ENCODE data around the gene CABP1.

CABP1 gene

DNA sequence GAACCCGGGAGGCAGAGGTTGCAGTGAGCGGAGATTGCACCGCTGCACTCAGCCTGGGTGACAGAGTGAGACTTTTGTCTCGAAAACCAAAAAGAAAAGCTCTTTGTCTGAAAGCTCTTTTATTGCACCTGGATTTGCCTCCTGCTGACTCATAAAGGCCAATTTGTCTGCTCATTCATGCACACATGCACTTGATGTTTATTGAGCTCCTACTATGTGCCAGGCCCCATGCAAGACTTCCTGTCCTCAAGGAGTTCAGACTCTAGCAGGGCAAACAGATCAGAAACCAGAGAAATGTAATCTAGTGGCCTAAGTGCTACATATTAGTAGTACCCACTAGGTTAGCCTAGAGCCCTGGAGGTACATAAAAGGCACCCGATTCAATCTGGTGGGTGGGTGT lies 30.2 kb downstream of the CABP1 start:
- Histone ChIP-seq H3F3A (ENCODE audit: low read depth) (no peaks in the 10 kb centered on the region), H3K79me2 (ENCODE audit: insufficient read depth, low read length) (no peaks in the 10 kb centered on the region)
- TF ChIP-seq EZH2phosphoT487 (IDR thresholded peaks at IDR 0.05; ENCODE audit: borderline replicate concordance), result no peak
- TF ChIP-seq, protein P1, sequence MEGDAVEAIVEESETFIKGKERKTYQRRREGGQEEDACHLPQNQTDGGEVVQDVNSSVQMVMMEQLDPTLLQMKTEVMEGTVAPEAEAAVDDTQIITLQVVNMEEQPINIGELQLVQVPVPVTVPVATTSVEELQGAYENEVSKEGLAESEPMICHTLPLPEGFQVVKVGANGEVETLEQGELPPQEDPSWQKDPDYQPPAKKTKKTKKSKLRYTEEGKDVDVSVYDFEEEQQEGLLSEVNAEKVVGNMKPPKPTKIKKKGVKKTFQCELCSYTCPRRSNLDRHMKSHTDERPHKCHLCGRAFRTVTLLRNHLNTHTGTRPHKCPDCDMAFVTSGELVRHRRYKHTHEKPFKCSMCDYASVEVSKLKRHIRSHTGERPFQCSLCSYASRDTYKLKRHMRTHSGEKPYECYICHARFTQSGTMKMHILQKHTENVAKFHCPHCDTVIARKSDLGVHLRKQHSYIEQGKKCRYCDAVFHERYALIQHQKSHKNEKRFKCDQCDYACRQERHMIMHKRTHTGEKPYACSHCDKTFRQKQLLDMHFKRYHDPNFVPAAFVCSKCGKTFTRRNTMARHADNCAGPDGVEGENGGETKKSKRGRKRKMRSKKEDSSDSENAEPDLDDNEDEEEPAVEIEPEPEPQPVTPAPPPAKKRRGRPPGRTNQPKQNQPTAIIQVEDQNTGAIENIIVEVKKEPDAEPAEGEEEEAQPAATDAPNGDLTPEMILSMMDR (conservative IDR thresholded peaks at IDR 0.05; ENCODE audit: low read length), result no peak

DNA sequence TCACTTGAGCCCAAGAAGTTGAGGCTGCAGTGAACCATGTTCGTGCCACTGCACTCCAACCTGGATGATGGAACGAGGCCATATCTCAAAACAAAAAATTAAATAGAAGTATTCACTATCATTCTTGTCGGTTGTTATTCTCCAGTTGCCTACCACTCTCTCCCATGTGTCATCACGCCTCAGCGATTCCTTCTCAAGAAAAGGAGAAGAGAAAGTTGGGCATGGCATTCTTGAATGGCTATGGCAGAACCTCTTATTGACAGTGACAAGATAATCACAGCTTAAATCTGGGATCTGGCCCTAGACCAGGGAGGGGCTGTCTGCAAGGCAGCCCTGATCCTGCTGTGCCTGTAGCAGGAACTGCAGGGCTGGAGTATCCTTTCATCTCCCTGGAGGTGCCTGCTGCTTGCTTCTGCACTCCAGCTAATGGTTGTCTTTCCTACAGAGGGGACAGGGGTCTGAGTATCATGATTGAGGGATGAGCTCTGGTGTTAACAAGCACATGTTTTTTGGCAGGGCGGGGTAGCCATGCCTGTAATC lies 33.7 kb downstream of the CABP1 start:
- Histone ChIP-seq H4K20me1 (ENCODE audit: insufficient read depth, low read length, poor library complexity, severe bottlenecking) (no peaks in the 10 kb centered on the region), H3K4me2 (ENCODE audit: low read depth, low read length, poor library complexity, severe bottlenecking) (no peak overlapping the region), H3K9ac (ENCODE audit: low read depth, low read length, poor library complexity, severe bottlenecking) (no peak overlapping the region), H3K4me1 (ENCODE audit: insufficient read depth, low read length, poor library complexity, severe bottlenecking) (peaks cover 26% of the 10 kb centered on the region), H3K9me3 (ENCODE audit: insufficient read depth, low read depth, low read length) (no peaks in the 10 kb centered on the region), H2AFZ (ENCODE audit: low read length) (no peak overlapping the region), H3K36me3 (ENCODE audit: insufficient read depth, low read length) (no peaks in the 10 kb centered on the region), H3K9me2 (replicated peaks; ENCODE audit: low read depth, low read length) (no peaks in the 10 kb centered on the region), H3K4me3 (ENCODE audit: low read length, poor library complexity, severe bottlenecking) (no peak overlapping the region), H3K79me2 (ENCODE audit: insufficient read depth, low read length) (no peaks in the 10 kb centered on the region), H3F3A (ENCODE audit: low read depth) (peaks cover 5% of the 10 kb centered on the region), H3K27me3 (ENCODE audit: insufficient read depth, low read length, poor library complexity, severe bottlenecking) (no peaks in the 10 kb centered on the region)
- TF ChIP-seq, protein P1 (conservative IDR thresholded peaks at IDR 0.05; ENCODE audit: low read length), result no peak
- no peak for TF ChIP-seq EZH2phosphoT487 (IDR thresholded peaks at IDR 0.05; ENCODE audit: borderline replicate concordance)

More for the DNA sequence above, 30.2 kb downstream of the CABP1 start:
- Histone ChIP-seq H3K9me2 (replicated peaks; ENCODE audit: low read depth, low read length) (no peaks in the 10 kb centered on the region), H3K4me3 (ENCODE audit: low read length, poor library complexity, severe bottlenecking) (no peak overlapping the region), H3K9me3 (ENCODE audit: insufficient read depth, low read depth, low read length) (no peaks in the 10 kb centered on the region), H2AFZ (ENCODE audit: low read length) (no peak overlapping the region), H3K36me3 (ENCODE audit: insufficient read depth, low read length) (no peaks in the 10 kb centered on the region), H3K27me3 (ENCODE audit: insufficient read depth, low read length, poor library complexity, severe bottlenecking) (no peaks in the 10 kb centered on the region), H3K4me1 (ENCODE audit: insufficient read depth, low read length, poor library complexity, severe bottlenecking) (peaks cover 15% of the 10 kb centered on the region), H3K4me2 (ENCODE audit: low read depth, low read length, poor library complexity, severe bottlenecking) (no peak overlapping the region), H4K20me1 (ENCODE audit: insufficient read depth, low read length, poor library complexity, severe bottlenecking) (no peaks in the 10 kb centered on the region), H3K9ac (ENCODE audit: low read depth, low read length, poor library complexity, severe bottlenecking) (no peak overlapping the region)

DNA sequence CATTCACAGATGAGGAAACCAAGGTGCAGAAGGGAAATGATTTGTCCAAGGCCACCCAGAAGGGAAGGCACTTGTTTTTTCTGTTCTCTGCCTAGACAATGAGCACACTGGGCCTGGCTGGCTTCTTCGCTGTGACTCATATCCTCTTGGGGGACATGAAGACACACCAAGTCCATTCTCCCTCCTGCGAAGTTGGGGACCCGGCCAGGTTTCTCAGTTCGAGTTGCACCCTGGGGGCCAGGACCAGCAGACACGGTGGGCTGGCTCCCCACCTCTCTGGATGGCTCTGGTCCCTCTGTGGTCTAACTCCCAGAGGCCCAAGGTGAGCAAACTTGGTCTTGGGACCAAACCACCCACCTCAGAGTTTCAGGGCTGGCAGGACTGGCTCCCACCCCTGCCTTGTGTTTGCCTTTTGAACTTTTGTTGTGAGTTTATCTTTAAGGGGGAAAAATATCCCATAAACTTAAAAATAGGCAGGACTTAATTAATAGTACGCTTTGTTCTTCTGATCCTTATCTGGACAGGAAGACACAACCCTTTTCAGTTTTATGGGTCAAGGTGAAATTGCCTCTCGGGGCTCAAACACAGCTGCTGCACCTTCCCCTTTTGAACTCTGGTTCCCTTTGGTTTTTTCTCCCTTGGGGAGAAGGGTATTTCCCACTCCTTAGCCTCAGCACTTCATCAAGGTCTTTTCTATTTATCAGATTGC lies 37.5 kb downstream of the CABP1 start:
- Histone ChIP-seq H3K27me3 (ENCODE audit: insufficient read depth, low read length, poor library complexity, severe bottlenecking) (no peaks in the 10 kb centered on the region), H3K4me1 (ENCODE audit: insufficient read depth, low read length, poor library complexity, severe bottlenecking) (peaks cover 15% of the 10 kb centered on the region), H3K9me3 (ENCODE audit: insufficient read depth, low read depth, low read length) (no peaks in the 10 kb centered on the region), H3K9me2 (replicated peaks; ENCODE audit: low read depth, low read length) (no peaks in the 10 kb centered on the region), H3K79me2 (ENCODE audit: insufficient read depth, low read length) (no peaks in the 10 kb centered on the region), H4K20me1 (ENCODE audit: insufficient read depth, low read length, poor library complexity, severe bottlenecking) (no peaks in the 10 kb centered on the region), H3K4me3 (ENCODE audit: low read length, poor library complexity, severe bottlenecking) (peak overlapping the region; percentile 40), H3K4me2 (ENCODE audit: low read depth, low read length, poor library complexity, severe bottlenecking) (peak overlapping the region; percentile 72), H3F3A (ENCODE audit: low read depth) (peaks cover 5% of the 10 kb centered on the region), H2AFZ (ENCODE audit: low read length) (peak overlapping the region; percentile 69), H3K9ac (ENCODE audit: low read depth, low read length, poor library complexity, severe bottlenecking) (peak overlapping the region; percentile 21), H3K36me3 (ENCODE audit: insufficient read depth, low read length) (no peaks in the 10 kb centered on the region)
- no peak for TF ChIP-seq EZH2phosphoT487 (IDR thresholded peaks at IDR 0.05; ENCODE audit: borderline replicate concordance)
- TF ChIP-seq, protein P1 (conservative IDR thresholded peaks at IDR 0.05; ENCODE audit: low read length), result no peak
